HG03378 (cell line): ENCODE data around the gene CDC42BPG.
"Not testable (repeated sequence)": the region's sequence is repeated elsewhere in the genome, so short reads cannot be mapped to it uniquely, and the experiment has no call there.

ENCODE experiments used
- ATAC-seq: cut with Tn5 transposase; IDR thresholded peaks from one replicate; pipeline ENCODE4 v1.9.1; 2021; ENCODE audit warnings: mild to moderate bottlenecking, moderate library complexity; ENCODE audit not compliant: unreplicated experiment

CDC42BPG gene

GRCh38 chr11:64834723-64835615 lies 9.5 kb downstream of the CDC42BPG start:
- ATAC-seq: no peak

GRCh38 chr11:64834031-64834722 lies 10.3 kb downstream of the CDC42BPG start:
- no peak for ATAC-seq

- ATAC-seq: no peak
These were observed 10.9 kb downstream of the CDC42BPG start for GRCh38 chr11:64833509-64833908.

- ATAC-seq: no peak
These were observed 11.3 kb downstream of the CDC42BPG start for GRCh38 chr11:64833198-64833502.

GRCh38 chr11:64832467-64833197 lies 11.8 kb downstream of the CDC42BPG start:
- ATAC-seq: no peak

GRCh38 chr11:64831411-64831891 lies 13.0 kb downstream of the CDC42BPG start:
- no peak for ATAC-seq

- no peak for ATAC-seq
These were observed 14.8 kb downstream of the CDC42BPG start for GRCh38 chr11:64829536-64830251.

DNA sequence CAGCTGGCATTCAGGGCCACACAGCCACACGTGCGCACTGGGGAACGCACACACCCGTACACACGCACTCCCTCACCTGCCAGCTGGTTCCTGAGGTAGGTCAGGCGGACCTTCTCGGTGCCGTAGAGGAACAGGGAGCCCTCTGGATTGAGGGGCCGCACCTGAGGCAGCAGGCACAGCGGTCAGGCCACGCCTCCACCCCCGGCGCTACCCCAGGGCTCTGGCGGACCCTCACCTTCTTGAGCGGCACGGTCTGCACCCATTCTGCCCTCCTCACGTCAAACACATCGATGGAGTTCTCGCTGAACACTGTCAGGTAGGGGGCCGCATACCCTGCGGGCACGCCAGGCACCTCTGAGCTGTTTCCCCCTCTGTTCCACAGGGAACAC lies 17.0 kb downstream of the CDC42BPG start:
- ATAC-seq: no peak

DNA sequence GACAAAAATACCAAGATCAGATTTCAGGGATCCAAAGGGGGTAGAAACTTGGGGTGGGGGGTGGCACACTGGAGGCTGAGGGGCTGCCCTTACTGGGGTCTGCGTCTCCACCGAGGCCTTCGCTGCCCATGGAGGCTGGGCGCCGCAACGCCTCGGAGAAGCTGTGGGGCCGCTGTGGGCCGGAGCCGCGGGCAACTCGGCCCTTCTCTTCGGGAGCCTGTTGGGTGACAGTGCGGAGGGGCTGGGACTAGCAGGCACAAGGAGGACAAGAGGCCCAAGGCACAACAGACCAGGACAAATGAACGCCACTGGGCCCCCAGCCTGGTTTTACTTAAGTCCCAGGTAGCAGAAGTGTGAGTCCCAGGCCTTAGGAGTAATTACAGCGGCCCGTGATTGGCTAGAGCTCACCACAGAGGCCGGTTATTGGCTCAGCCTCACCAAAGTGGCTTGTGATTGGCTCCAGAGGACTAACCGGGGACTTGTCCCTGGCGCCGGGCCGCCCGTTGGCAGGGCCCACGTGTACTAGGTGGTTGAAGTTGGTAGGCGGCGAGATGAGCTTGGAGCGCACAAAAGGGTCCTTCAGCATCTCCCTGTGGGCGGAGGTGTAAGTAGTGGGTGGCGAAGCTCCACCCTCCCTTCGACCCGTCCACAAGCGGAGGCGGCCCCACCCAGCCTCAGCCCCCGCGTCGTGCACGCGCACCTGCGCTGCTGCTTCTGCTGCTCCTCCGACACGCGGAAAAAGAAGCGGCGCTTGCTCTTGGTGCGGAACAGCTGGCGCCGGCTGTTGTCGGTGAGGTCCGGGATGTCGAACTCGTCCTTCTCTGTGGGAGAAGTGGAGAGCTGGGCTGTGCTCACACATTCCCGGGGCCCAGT lies 17.6 kb downstream of the CDC42BPG start:
- ATAC-seq: no peak

DNA sequence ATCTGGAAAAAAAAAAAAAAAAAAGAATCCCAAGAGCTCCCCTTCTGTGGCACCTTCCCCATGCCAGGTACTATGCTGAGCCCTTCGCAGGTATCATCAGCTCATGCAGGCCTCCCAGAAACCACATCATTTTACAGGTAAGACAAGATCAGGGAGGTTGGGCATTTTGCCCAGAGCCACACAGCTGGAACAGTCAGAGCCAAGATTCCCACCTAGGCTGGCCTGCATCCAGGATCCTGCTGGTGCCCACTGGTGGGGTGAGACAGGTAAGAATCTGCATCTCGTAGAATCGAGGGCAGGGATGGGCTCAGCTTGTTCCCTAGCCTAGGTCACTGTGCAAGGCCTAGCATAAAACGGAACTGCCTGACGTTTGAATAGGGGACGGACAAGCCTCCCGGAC lies 18.4 kb downstream of the CDC42BPG start:
- no peak for ATAC-seq

DNA sequence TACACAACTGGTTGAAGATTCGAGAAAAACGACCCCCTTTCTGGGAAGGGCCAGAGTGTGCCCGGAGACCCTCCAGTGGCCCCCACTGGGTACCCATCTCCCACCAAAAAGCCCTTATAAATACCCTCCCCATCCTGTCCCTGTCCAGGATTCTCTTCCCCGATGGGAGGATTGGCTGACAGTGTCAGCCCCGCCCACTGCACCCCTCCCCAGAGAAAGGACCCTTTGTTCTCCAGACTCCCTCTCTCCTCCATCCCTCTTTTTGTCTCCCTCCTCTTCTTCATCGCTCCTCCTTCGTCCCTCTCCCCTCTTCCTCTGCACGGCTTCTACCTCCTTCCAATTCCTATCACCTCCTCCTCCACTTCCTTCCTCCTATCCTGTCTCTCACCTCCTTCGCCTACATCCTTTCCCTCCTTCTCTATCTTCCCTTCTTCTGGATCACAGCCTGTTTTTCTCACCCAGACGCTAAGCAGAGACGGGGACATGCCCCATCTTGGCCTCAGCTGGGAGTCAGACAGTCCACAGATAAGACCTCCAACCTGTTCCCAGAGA lies 20.8 kb downstream of the CDC42BPG start:
- no peak for ATAC-seq

GRCh38 chr11:64817476-64817875 lies 27.0 kb downstream of the CDC42BPG start:
- ATAC-seq: no peak

DNA sequence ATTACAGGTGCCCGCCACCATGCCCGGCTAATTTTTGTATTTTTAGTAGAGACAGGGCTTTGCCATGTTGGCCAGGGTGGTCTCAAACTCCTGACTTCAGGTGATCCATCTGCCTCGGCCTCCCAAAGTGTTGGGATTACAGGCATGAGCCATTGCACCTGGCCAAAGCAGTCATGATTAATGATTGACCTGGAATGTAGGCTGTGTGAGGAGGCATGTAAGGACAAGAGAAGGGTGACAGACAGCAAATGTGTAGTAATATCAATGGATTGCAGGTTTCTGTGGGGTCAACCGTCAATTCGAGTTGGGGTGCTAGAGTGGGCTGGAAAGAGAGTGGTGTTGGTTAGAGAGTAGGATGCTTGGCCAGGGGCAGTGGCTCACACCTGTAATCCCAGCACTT lies 29.0 kb downstream of the CDC42BPG start:
- ATAC-seq: not testable (repeated sequence)

GRCh38 chr11:64814712-64815187 lies 29.7 kb downstream of the CDC42BPG start:
- peak; percentile 71 for ATAC-seq

- no peak for ATAC-seq
These were observed 30.6 kb downstream of the CDC42BPG start for GRCh38 chr11:64813826-64814225.

DNA sequence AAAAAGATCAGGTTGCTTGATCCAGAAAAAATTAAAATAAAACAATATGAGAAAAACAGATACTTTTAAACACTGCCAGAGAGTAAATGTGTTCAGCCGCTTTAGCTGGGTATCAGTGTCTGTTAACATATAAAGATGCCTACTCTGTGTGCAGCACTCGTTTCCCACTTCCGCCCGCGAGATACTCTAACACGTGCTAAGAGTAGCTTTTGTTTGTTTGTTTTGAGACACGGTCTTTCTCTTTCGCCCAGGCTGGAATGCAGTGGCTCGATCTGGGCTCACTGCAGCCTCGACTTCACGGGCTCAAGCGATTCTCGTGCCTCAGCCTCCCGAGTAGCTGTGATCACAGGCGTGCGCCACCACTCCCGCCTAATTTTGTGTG lies 33.6 kb downstream of the CDC42BPG start:
- no peak for ATAC-seq

DNA sequence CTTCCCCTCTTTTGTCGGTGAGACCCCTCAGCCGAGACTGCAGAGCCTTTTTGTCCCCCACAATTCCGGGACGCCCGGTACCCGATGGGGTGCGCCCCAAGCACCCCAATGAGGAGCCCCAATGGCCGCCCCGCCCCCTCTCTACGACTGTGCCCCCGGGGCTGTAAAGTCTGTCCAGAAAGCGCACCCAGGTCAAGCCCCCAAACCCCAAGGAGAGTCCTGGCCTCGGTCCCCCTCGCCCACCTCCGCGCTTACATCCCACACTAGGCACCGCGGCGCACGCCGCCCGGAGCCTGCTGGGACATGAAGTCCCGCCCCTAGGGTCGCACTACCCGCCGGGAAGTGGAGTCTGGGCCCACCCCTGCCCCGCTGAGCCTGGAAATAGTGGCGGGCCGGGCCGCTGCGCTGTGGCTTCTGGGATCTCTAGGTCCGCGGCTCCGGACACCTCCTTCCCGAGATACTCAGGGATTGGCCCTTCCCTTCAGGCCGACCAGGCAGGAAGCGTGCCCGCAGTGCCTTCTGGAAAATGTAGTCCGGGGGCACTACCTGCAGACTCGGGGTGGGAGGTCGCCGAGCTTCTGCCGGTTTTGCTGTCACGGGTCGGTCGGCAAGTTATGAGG lies 34.1 kb downstream of the CDC42BPG start, which contains the start of gene MEN1:
MEN1 (minus strand) TSS at position 281 of the 620 bp plus-strand sequence. CDS start 442 bp downstream, outside the sequence.
- ATAC-seq: peak; percentile 42

DNA sequence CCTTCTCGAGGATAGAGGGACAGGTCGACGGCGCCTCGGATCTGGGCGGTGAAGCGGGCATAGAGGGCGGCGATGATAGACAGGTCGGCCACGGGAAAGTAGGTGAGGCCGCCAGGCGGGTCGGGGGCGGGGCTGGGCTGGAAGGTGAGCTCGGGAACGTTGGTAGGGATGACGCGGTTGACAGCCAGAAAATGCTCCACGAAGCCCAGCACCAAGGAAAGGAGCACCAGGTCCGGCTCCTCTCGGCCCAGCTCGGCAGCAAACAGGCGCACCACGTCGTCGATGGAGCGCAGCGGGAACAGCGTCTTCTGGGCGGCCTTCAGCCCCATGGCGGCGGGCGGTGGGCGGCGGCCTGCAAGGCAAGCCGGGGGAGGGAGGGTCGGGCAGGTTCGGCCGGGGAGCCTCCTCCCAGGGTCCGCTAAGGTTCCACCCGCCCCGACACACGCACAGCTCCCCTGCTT lies 34.6 kb downstream of the CDC42BPG start:
- ATAC-seq: no peak

DNA sequence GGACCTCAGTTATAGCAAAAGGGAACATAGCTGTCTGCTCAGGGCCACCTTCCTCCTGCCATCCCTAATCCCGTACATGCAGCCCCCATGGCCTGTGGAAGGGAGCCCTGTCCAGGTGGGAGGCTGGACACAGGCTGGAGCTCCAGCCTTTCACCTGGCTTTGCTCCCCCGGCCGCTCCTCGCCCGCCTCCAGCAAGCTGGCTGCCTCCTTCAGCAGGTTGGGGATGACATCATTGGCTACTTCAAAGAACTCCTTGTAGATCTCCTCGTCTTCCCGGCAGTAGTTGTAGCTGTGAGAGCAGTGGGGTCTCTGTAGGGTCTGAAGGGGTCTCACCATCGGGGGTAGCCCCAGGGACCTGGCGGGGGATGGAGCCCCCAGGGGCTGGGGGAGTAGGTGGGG lies 39.0 kb downstream of the CDC42BPG start:
- no peak for ATAC-seq
